Measurements from ENCODE around the gene ITSN1.

GRCh38 chr21:33644383-33645074 lies 2.2 kb downstream of the ITSN1 start:
- TF ChIP-seq YY1 (IDR thresholded peaks at IDR 0.05; ENCODE audit: low read depth) (no peak), NFIC (IDR thresholded peaks at IDR 0.05) (no peak), CEBPB (IDR thresholded peaks at IDR 0.05) (no peak), EP300 (IDR thresholded peaks at IDR 0.05; ENCODE audit: borderline replicate concordance) (no peak), REST (IDR thresholded peaks at IDR 0.05; ENCODE audit: low read depth) (no peak), TEAD4 (IDR thresholded peaks at IDR 0.05) (no peak), FOXM1 (IDR thresholded peaks at IDR 0.05; ENCODE audit: borderline replicate concordance, low read depth) (no peak)

Data from Ishikawa (cell line).